ENCODE data around the gene TSHB. TPM values are rescaled to one million over a fixed set of nuclear protein-coding genes. Genes with fewer than 3 reads are reported as not detected.

Gene TSHB
- total RNA-seq, 1 donor from 2014 or later = not detected

Other genes with a start within 250 kb of the TSHB start
- 163 TPM for gene SIKE1, start 249.1 kb upstream of the TSHB start, total RNA-seq (ENCODE audit: insufficient read depth, low replicate concordance)
- gene SYCP1, start 175.0 kb upstream of the TSHB start, total RNA-seq (ENCODE audit: insufficient read depth, low replicate concordance) = 2.4 TPM
- 28.2 TPM for gene TSPAN2, start 59.7 kb downstream of the TSHB start, total RNA-seq (ENCODE audit: insufficient read depth, low replicate concordance)